K562 (cell line): Measurements from ENCODE around the gene UFSP1. TPM values are rescaled to one million over a fixed set of nuclear protein-coding genes. Genes with fewer than 3 reads are reported as not detected.

ENCODE experiments used
- BCOR ChIP-seq: fragments of 450-650 bp; IDR thresholded peaks from 2 replicates; pipeline ENCODE4 v1.6.1; 2016
- CHD4 ChIP-seq: fragments of 200-600 bp; sonication (generic); IDR thresholded peaks from 3 replicates; pipeline ENCODE4 v1.6.1; 2012; ENCODE audit warnings: low read depth, mild to moderate bottlenecking, mixed read lengths, low read length, inconsistent platforms; ENCODE audit not compliant: insufficient read depth, insufficient replicate concordance, poor library complexity, severe bottlenecking
- CSDE1 ChIP-seq, 2 experiments: fragments of 450-650 bp; IDR thresholded peaks; 2 replicates each; pipeline ENCODE4 v1.6.1; 2016; ENCODE audit warnings: mild to moderate bottlenecking in 1 of 2
- CUX1 ChIP-seq: fragments of 200-800 bp; sonication (Bioruptor generic); IDR thresholded peaks from 2 replicates; pipeline ENCODE4 v1.6.1; 2016; ENCODE audit warnings: missing genetic modification characterization, missing compliant biosample characterization
- ELF4 ChIP-seq: fragments of 450-650 bp; formaldehyde crosslinking; IDR thresholded peaks from 2 replicates; pipeline ENCODE4 v1.4.0; 2022; ENCODE audit warnings: missing genetic modification characterization
- EP300 ChIP-seq: IDR thresholded peaks from 2 replicates; pipeline ENCODE4 v1.6.1; 2012; ENCODE audit warnings: low read length, improper control_type of control experiment
- GTF2E2 ChIP-seq: fragments of 200-800 bp; sonication (Bioruptor generic); IDR thresholded peaks from 2 replicates; pipeline ENCODE4 v1.6.1; 2016; ENCODE audit warnings: missing genetic modification characterization, missing compliant biosample characterization
- ILF3 ChIP-seq: fragments of 450-650 bp; IDR thresholded peaks from 2 replicates; pipeline ENCODE4 v1.6.1; 2018; ENCODE audit warnings: antibody characterized with exemption, mild to moderate bottlenecking, moderate library complexity, borderline replicate concordance
- MXI1 ChIP-seq: IDR thresholded peaks from 2 replicates; pipeline ENCODE4 v1.6.1; 2011; ENCODE audit warnings: low read depth, mild to moderate bottlenecking, improper control_type of control experiment, low read length
- NRF1 ChIP-seq, 2 experiments: fragments of 450-650 bp; IDR thresholded peaks in 1 of 2; conservative IDR thresholded peaks in 1 of 2; 2 replicates each; pipeline ENCODE4 v1.6.1; 2014; ENCODE audit warnings: mild to moderate bottlenecking in 2 of 2
- PATZ1 ChIP-seq: fragments of 250-450 bp; sonication (Bioruptor Pico); IDR thresholded peaks from 2 replicates; pipeline ENCODE4 v1.5.0; 2020; ENCODE audit warnings: mild to moderate bottlenecking, borderline replicate concordance
- POU5F1 ChIP-seq: fragments of 150-350 bp; IDR thresholded peaks from 2 replicates; pipeline ENCODE4 v1.6.1; 2014; ENCODE audit warnings: borderline replicate concordance, low read length, low read depth, mild to moderate bottlenecking; ENCODE audit not compliant: partially characterized antibody
- SMARCA4 ChIP-seq: fragments of 450-650 bp; IDR thresholded peaks from 2 replicates; pipeline ENCODE4 v1.6.1; 2016
- ZNF133 ChIP-seq: fragments of 250-450 bp; sonication (Bioruptor Pico); IDR thresholded peaks from 2 replicates; pipeline ENCODE4 v1.4.0; 2020; ENCODE audit warnings: mild to moderate bottlenecking
- ZNF398 ChIP-seq: fragments of 250-450 bp; sonication (Bioruptor Pico); IDR thresholded peaks from 2 replicates; pipeline ENCODE4 v1.8.0; 2021; ENCODE audit warnings: moderate library complexity, mild to moderate bottlenecking, inconsistent platforms
- ZNF696 ChIP-seq: fragments of 250-450 bp; sonication (Bioruptor Pico); conservative IDR thresholded peaks from 2 replicates; pipeline ENCODE4 v1.4.0; 2020; ENCODE audit warnings: mild to moderate bottlenecking, moderate library complexity
- ZNF717 ChIP-seq: fragments of 250-450 bp; sonication (Bioruptor Pico); IDR thresholded peaks from 2 replicates; pipeline ENCODE4 v1.5.0; 2021
- ZZZ3 ChIP-seq: fragments of 450-650 bp; IDR thresholded peaks from 2 replicates; pipeline ENCODE4 v1.6.1; 2016; ENCODE audit warnings: antibody characterized with exemption, mild to moderate bottlenecking, moderate library complexity
- polyA plus RNA-seq, 8 experiments: library from polyadenylated mRNA; depleted of rRNA in 4 of 8; stranded (reverse) in 5 of 8; unstranded in 3 of 8; fragments of >200 nt; fragmentation: Nextera tagmentation in 2 of 8; fragmentation: Illumina TruSeq in 1 of 8; extraction: Ambion mirVana in 2 of 8; extraction: Trizol in 1 of 8; gene quantifications; 2 replicates each; pipeline versions ENCODE4 v1.2.1 to v1.2.3, GENCODE V29; 2011 to 2014; ENCODE audit warnings: inconsistent platforms in 1 of 8, missing spikeins in 1 of 8
- total RNA-seq, 7 experiments: library from RNA; depleted of rRNA in 6 of 7; stranded (reverse); fragments of >200 nt in 6 of 7; fragmentation: Illumina TruSeq in 2 of 7; extraction: Trizol in 2 of 7; gene quantifications; 2 replicates each; pipeline versions ENCODE4 v1.2.1 to v1.2.3, GENCODE V29; 2011 to 2021; ENCODE audit warnings: low replicate concordance in 1 of 7

UFSP1 gene
- total and polyA plus RNA-seq, 9 of the 15 experiments (the other 6 are each of a cell fraction or from before 2014, with no cell fraction given): 0.50 to 18.8 (median 2.1) TPM

- peak; percentile 65 for TF ChIP-seq POU5F1
- no peak for TF ChIP-seq CHD4
- TF ChIP-seq SMARCA4: 0 out of 2 replicates have a peak, but pooled peaks have one; percentile 11
- TF ChIP-seq MXI1: peak; percentile 64; the same call in 1 of the 2 replicates
- no peak for TF ChIP-seq ZNF696
- peak; percentile 82; the same call in 1 of the 2 replicates for TF ChIP-seq ZNF133 (CRISPR knock-in tag)
- TF ChIP-seq ZNF398: no peak
- peak; percentile 81; the same call in 1 of the 2 replicates for TF ChIP-seq ELF4 (CRISPR knock-in tag)
- peak; percentile 29 to 83; a peak in 3 of 4 replicates for TF ChIP-seq CSDE1 (IDR thresholded peaks at IDR 0.05)
- TF ChIP-seq PATZ1 (CRISPR knock-in tag): peak; percentile 82; the same call in 1 of the 2 replicates
- TF ChIP-seq ZZZ3: peak; percentile 96
- no peak for TF ChIP-seq CUX1 (CRISPR knock-in tag)
- TF ChIP-seq NRF1 (conservative IDR thresholded peaks at IDR 0.05 in 1 of 2, IDR thresholded peaks at IDR 0.05 in 1 of 2): peak; percentile 98
- peak; percentile 33; the same call in 1 of the 2 replicates for TF ChIP-seq BCOR
- TF ChIP-seq ILF3: no peak
- peak; percentile 87 for TF ChIP-seq GTF2E2 (tag)
- peak; percentile 56 for TF ChIP-seq EP300
- TF ChIP-seq ZNF717 (CRISPR knock-in tag): no peak
Observed at GRCh38 chr7:100874577-100875355, 14.7 kb downstream of the UFSP1 start, which contains the start of gene SRRT (continued).
